GM12878 (cell line): Measurements from ENCODE around the gene P4HA1. TPM values are rescaled to one million over a fixed set of nuclear protein-coding genes. Genes with fewer than 3 reads are reported as not detected.

ENCODE experiments used
- ATAC-seq: fragments of 200-7000 bp; cut with Tn5 transposase; 3 replicates; pipeline ENCODE4 v1.9.1; 2020; ENCODE audit warnings: mild to moderate bottlenecking, moderate library complexity
- BruUV-seq: library from RNA; stranded (reverse); fragments of 400-500 nt; replicated peaks from 2 replicates; lab custom pipeline; 2021; lab: Mats Ljungman, UMichigan
- CTCF ChIA-PET: fragments of 300-600 bp; sonication (Branson Sonifier 250); formaldehyde crosslinking; extraction: SDS; loops from one replicate; lab custom pipeline; 2021; ENCODE audit warnings: inconsistent platforms; lab: Yijun Ruan, JAX
- POLR2A ChIA-PET: fragments of 350-600 bp; formaldehyde crosslinking; extraction: SDS; loops from one replicate; lab custom pipeline; 2021; ENCODE audit warnings: inconsistent platforms; lab: Charles Lee
- RAD21 ChIA-PET: fragments of 300-600 bp; sonication (Branson Sonifier 250); formaldehyde crosslinking; loops from one replicate; lab custom pipeline; 2023; ENCODE audit warnings: antibody characterized with exemption; ENCODE audit not compliant: unreplicated experiment; lab: Charles Lee
- SMC1A ChIA-PET: fragments of 300-600 bp; sonication (Branson Sonifier 250); formaldehyde crosslinking; loops from one replicate; lab custom pipeline; 2023; ENCODE audit not compliant: unreplicated experiment, uncharacterized antibody; lab: Charles Lee
- DNase-seq: peaks from one replicate; pipeline ENCODE4 v3.0.0-alpha.2; 2011; ENCODE audit warnings: low read depth, low spot score
- FAIRE-seq: peaks from 3 replicates; lab custom pipeline; 2011; peaks lifted over from hg19 to GRCh38; lab: Jason Lieb, UNC
- H2AFZ ChIP-seq: 2 replicates; pipeline ENCODE4 v1.6.0; 2011; ENCODE audit warnings: low read depth, low read length, control low read depth; ENCODE audit not compliant: control insufficient read depth
- H3K27ac ChIP-seq: 2 replicates; pipeline ENCODE4 v1.5.1; 2011; ENCODE audit warnings: control low read depth; ENCODE audit not compliant: control insufficient read depth, insufficient read depth
- H3K27me3 ChIP-seq, 2 experiments: replicated peaks in 1 of 2; 2 replicates each; pipeline versions ENCODE4 v1.6.0 to v1.6.1; 2011; ENCODE audit warnings: low read length in 1 of 2; ENCODE audit not compliant: control insufficient read depth in 2 of 2, insufficient read depth in 2 of 2
- H3K36me3 ChIP-seq, 2 experiments: 2 replicates each; pipeline ENCODE4 v1.5.1; 2011; ENCODE audit warnings: low read length in 1 of 2; ENCODE audit not compliant: control insufficient read depth in 2 of 2, insufficient read depth in 2 of 2
- H3K4me1 ChIP-seq: 2 replicates; pipeline ENCODE4 v1.6.1; 2011; ENCODE audit warnings: mild to moderate bottlenecking, low read length, moderate library complexity, mixed read lengths; ENCODE audit not compliant: control insufficient read depth, insufficient read depth
- H3K4me2 ChIP-seq: 2 replicates; pipeline ENCODE4 v1.6.0; 2011; ENCODE audit warnings: control low read depth; ENCODE audit not compliant: control insufficient read depth, insufficient read depth
- H3K4me3 ChIP-seq: fragments of 200-600 bp; sonication (generic); 2 replicates; pipeline ENCODE4 v1.5.1; 2016
- H3K79me2 ChIP-seq: 2 replicates; pipeline ENCODE4 v1.6.0; 2011; ENCODE audit warnings: low read length; ENCODE audit not compliant: control insufficient read depth, insufficient read depth
- H3K9ac ChIP-seq: 2 replicates; pipeline ENCODE4 v1.8.0; 2011; ENCODE audit warnings: low read length, control low read depth, mixed read lengths; ENCODE audit not compliant: control insufficient read depth, insufficient read depth
- H3K9me3 ChIP-seq: replicated peaks from 3 replicates; pipeline ENCODE4 v1.5.1; 2011; ENCODE audit warnings: mild to moderate bottlenecking, low read length; ENCODE audit not compliant: control insufficient read depth, insufficient read depth
- H4K20me1 ChIP-seq: 2 replicates; pipeline ENCODE4 v1.6.0; 2011; ENCODE audit not compliant: control insufficient read depth, insufficient read depth
- CTCF ChIP-seq, 3 experiments: IDR thresholded peaks in 2 of 3; conservative IDR thresholded peaks in 1 of 3; 2 replicates each; pipeline ENCODE4 v1.5.1; 2011; ENCODE audit warnings: low read depth in 3 of 3, low read length in 3 of 3, mild to moderate bottlenecking in 3 of 3, control low read depth in 2 of 3, moderate library complexity in 2 of 3, inconsistent platforms in 1 of 3, mixed read lengths in 1 of 3; ENCODE audit not compliant: control insufficient read depth in 2 of 3, insufficient read depth in 1 of 3; ENCODE audit errors: extremely low read depth in 1 of 3
- FOXM1 ChIP-seq: IDR thresholded peaks from 2 replicates; pipeline ENCODE4 v1.6.1; 2012; ENCODE audit warnings: low read depth, mild to moderate bottlenecking, inconsistent platforms, low read length, moderate library complexity
- HCFC1 ChIP-seq: fragments of 150-350 bp; IDR thresholded peaks from 2 replicates; pipeline ENCODE4 v1.6.1; 2014; ENCODE audit warnings: low read length
- HDAC6 ChIP-seq: fragments of 200-600 bp; sonication (generic); IDR thresholded peaks from one replicate; pipeline ENCODE4 v1.8.0; 2017; ENCODE audit warnings: antibody characterized with exemption; ENCODE audit not compliant: unreplicated experiment
- KLF5 ChIP-seq: fragments of 450-650 bp; IDR thresholded peaks from 2 replicates; pipeline ENCODE4 v1.6.1; 2014; ENCODE audit warnings: mild to moderate bottlenecking; ENCODE audit not compliant: partially characterized antibody
- PAX8 ChIP-seq: fragments of 450-650 bp; IDR thresholded peaks from 2 replicates; pipeline ENCODE4 v1.6.1; 2017; ENCODE audit warnings: mild to moderate bottlenecking, moderate library complexity
- POU2F2 ChIP-seq: IDR thresholded peaks from 3 replicates; pipeline ENCODE4 v1.6.1; 2011; ENCODE audit warnings: low read depth, mild to moderate bottlenecking, low read length, borderline replicate concordance
- RB1 ChIP-seq: fragments of 450-650 bp; formaldehyde crosslinking; IDR thresholded peaks from 2 replicates; pipeline ENCODE4 v1.6.1; 2017; ENCODE audit warnings: mild to moderate bottlenecking, borderline replicate concordance
- RFX5 ChIP-seq: IDR thresholded peaks from 2 replicates; pipeline ENCODE4 v1.6.1; 2011; ENCODE audit warnings: low read depth, low read length, improper control_type of control experiment
- SMARCA5 ChIP-seq: fragments of 450-650 bp; IDR thresholded peaks from 2 replicates; pipeline ENCODE4 v1.6.1; 2017; ENCODE audit warnings: mild to moderate bottlenecking
- SREBF2 ChIP-seq: IDR thresholded peaks from 2 replicates; pipeline ENCODE4 v1.6.1; 2012; ENCODE audit warnings: mild to moderate bottlenecking, low read length
- TBL1XR1 ChIP-seq: IDR thresholded peaks from 2 replicates; pipeline ENCODE4 v1.6.1; 2012; ENCODE audit warnings: low read depth, low read length, improper control_type of control experiment
- WGBS: methylation state at CpG from one replicate; pipeline ENCODE4 v1.1.6; 2016; ENCODE audit warnings: low lambda C conversion rate; ENCODE audit not compliant: insufficient replicate concordance, insufficient coverage; ENCODE audit errors: missing lambda C conversion rate; 5-methylcytosine and 5-hydroxymethylcytosine counted together
- in situ Hi-C: fragments of 300-500 bp; cut with MboI; formaldehyde crosslinking; loops from 9 replicates; pipeline ENCODE4 v1.14.3; 2018; ENCODE audit warnings: mixed read lengths
- intact Hi-C: fragments of 100-400 bp; cut with micrococcal nuclease; formaldehyde crosslinking; loops from one replicate; pipeline ENCODE4 v1.14.2; 2022; ENCODE audit not compliant: unreplicated experiment
- polyA plus RNA-seq, 11 experiments: library from polyadenylated mRNA; depleted of rRNA in 4 of 11; unstranded in 6 of 11; stranded (reverse) in 5 of 11; fragments of >200 nt; fragmentation: Nextera tagmentation in 4 of 11; fragmentation: Illumina TruSeq in 1 of 11; extraction: Ambion mirVana in 4 of 11; extraction: Trizol in 1 of 11; gene quantifications; 1 replicate in 1 of 11; 2 replicates in 10 of 11; pipeline versions ENCODE4 v1.2.1 to v1.2.3, GENCODE V29; 2011 to 2016; ENCODE audit warnings: inconsistent platforms in 2 of 11, missing spikeins in 2 of 11, low read depth in 1 of 11
- total RNA-seq, 4 experiments: library from RNA; depleted of rRNA in 3 of 4; stranded (reverse); fragments of >200 nt in 3 of 4; fragmentation: Illumina TruSeq in 1 of 4; extraction: Trizol in 1 of 4; gene quantifications; 2 replicates each; pipeline versions ENCODE4 v1.2.1 to v1.2.3, GENCODE V29; 2013 to 2021

Gene P4HA1
- total and polyA plus RNA-seq, 10 of the 15 experiments (the other 5 are each of a cell fraction or from before 2014, with no cell fraction given), result 15.0 to 160 (median 24.1) TPM

GRCh38 chr10:73075829-73076228 is 20.8 kb downstream of the P4HA1 start:
- Histone ChIP-seq H3K9me3 (no peaks in the 10 kb centered on the region; the same call in 2 of the 3 replicates), H3K79me2 (peaks cover 58% of the 10 kb centered on the region), H3K27me3 (no peaks in the 10 kb centered on the region), H3K4me1 (peaks cover 8% of the 10 kb centered on the region; the same call in 1 of the 2 replicates), H3K4me3 (no peak overlapping the region), H3K4me2 (no peak overlapping the region), H4K20me1 (no peaks in the 10 kb centered on the region), H3K27ac (no peak overlapping the region), H3K9ac (no peak overlapping the region), H3K36me3 (peaks cover 0 to 13% of the 10 kb centered on the region in 2 experiments; a peak in 2 of 4 replicates), H2AFZ (no peak overlapping the region)
- no TSS peak for BruUV-seq
- in situ Hi-C loops (no loop called here), intact Hi-C loops (no loop called here)
- WGBS, result 94% methylated on average over 3 of the region's 3 CpGs
- FAIRE-seq (no peak), ATAC-seq (no peak), DNase-seq (no peak)
- TF ChIP-seq PAX8 (no peak), RB1 (no peak), CTCF (IDR thresholded peaks at IDR 0.05 in 2 of 3, conservative IDR thresholded peaks at IDR 0.05 in 1 of 3; ENCODE audit: control insufficient read depth in 2 of 3, extremely low read depth in 1 of 3, insufficient read depth in 1 of 3, low read depth in 3 of 3, low read length in 3 of 3) (no peak), HDAC6 (no peak), POU2F2 (no peak), FOXM1 (no peak), KLF5 (no peak), SMARCA5 (no peak), HCFC1 (no peak), TBL1XR1 (no peak), SREBF2 (no peak), RFX5 (no peak)
- ChIA-PET RAD21 (interaction anchor here (6.4 kb wide), 1 partner anchor 19 kb away, joined by 90 read pairs; the partner anchor contains the start of gene P4HA1), CTCF (interaction anchor here (0.7 to 3.9 kb wide), 2 partner anchors 83 to 178 kb away, joined by 3 to 21 read pairs; no protein-coding TSS in a partner anchor), POLR2A (interaction anchor here (0.6 to 3.8 kb wide), 5 partner anchors 9 to 1237 kb away, joined by 3 to 47 read pairs (median 3); no protein-coding TSS in a partner anchor), SMC1A (interaction anchor here (0.6 to 6.9 kb wide), 7 partner anchors 8 to 82 kb away, joined by 3 to 114 read pairs (median 4); partner anchors contain the start of gene P4HA1)
